Measurements from ENCODE around the gene MIXL1.

DNA sequence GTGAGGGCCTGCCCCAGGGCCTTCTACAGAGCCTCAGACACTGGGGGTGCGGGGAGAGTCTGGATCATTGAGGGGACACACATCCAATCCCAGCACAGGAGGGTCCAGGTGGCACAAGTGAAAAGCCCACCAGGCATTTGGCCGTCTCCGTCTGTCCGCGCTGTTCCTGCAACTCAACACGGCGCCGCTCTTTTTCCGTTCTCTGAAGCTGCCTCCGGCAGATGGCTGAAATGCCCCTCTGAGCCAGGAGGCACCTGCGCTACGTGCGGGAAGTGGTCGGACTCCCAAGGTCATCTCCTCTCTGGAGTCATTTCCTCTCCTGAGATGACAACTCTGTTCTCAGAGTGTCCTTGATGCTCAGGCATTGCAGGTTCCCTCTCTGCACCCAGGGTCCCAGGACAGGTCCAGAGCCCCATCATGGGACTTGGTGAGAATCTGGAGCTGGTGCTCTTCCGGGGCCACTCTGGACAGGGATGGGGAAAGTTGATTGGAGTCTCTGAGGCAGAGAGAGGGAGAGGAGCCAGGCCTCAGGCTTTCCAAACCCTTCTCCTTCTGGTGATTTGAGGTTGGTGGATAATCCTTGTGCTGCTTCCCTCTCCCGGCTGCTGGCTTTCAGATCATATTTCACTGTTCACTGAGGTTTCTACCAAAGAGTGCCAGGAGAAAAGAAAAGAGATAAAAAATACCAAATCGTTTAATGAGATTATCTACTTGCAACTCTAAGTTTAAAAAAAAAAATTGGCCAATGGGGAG, 14.0 kb upstream of the MIXL1 start:
- TF ChIP-seq POLR2AphosphoS5 (IDR thresholded peaks at IDR 0.05; ENCODE audit: low read depth) (no peak), GABPA (IDR thresholded peaks at IDR 0.05; ENCODE audit: low read depth) (no peak), SPI1 (IDR thresholded peaks at IDR 0.05; ENCODE audit: borderline replicate concordance, low read depth) (no peak)
- TF ChIP-seq, protein P1, sequence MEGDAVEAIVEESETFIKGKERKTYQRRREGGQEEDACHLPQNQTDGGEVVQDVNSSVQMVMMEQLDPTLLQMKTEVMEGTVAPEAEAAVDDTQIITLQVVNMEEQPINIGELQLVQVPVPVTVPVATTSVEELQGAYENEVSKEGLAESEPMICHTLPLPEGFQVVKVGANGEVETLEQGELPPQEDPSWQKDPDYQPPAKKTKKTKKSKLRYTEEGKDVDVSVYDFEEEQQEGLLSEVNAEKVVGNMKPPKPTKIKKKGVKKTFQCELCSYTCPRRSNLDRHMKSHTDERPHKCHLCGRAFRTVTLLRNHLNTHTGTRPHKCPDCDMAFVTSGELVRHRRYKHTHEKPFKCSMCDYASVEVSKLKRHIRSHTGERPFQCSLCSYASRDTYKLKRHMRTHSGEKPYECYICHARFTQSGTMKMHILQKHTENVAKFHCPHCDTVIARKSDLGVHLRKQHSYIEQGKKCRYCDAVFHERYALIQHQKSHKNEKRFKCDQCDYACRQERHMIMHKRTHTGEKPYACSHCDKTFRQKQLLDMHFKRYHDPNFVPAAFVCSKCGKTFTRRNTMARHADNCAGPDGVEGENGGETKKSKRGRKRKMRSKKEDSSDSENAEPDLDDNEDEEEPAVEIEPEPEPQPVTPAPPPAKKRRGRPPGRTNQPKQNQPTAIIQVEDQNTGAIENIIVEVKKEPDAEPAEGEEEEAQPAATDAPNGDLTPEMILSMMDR (IDR thresholded peaks at IDR 0.05; ENCODE audit: insufficient read depth, low read length), result no peak
- TF ChIP-seq, protein P2, sequence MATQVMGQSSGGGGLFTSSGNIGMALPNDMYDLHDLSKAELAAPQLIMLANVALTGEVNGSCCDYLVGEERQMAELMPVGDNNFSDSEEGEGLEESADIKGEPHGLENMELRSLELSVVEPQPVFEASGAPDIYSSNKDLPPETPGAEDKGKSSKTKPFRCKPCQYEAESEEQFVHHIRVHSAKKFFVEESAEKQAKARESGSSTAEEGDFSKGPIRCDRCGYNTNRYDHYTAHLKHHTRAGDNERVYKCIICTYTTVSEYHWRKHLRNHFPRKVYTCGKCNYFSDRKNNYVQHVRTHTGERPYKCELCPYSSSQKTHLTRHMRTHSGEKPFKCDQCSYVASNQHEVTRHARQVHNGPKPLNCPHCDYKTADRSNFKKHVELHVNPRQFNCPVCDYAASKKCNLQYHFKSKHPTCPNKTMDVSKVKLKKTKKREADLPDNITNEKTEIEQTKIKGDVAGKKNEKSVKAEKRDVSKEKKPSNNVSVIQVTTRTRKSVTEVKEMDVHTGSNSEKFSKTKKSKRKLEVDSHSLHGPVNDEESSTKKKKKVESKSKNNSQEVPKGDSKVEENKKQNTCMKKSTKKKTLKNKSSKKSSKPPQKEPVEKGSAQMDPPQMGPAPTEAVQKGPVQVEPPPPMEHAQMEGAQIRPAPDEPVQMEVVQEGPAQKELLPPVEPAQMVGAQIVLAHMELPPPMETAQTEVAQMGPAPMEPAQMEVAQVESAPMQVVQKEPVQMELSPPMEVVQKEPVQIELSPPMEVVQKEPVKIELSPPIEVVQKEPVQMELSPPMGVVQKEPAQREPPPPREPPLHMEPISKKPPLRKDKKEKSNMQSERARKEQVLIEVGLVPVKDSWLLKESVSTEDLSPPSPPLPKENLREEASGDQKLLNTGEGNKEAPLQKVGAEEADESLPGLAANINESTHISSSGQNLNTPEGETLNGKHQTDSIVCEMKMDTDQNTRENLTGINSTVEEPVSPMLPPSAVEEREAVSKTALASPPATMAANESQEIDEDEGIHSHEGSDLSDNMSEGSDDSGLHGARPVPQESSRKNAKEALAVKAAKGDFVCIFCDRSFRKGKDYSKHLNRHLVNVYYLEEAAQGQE (IDR thresholded peaks at IDR 0.05; ENCODE audit: insufficient replicate concordance, low read depth), result no peak

All from HL-60 (cell line).